Transverse colon (tissue), 4 donors: ENCODE measurements around the gene DDX51. TPM values are rescaled to one million over a fixed set of nuclear protein-coding genes. Genes with fewer than 3 reads are reported as not detected.

Source experiments
- DNase-seq: peaks from one replicate; pipeline ENCODE4 v3.0.0-alpha.2; 2019
- H3K27ac ChIP-seq, 4 donors: fragments of 200-600 bp; sonication (generic); 2 replicates each; pipeline ENCODE4 v1.5.1; 2016 to 2018; ENCODE audit warnings: inconsistent platforms in 4 of 4
- H3K27me3 ChIP-seq: fragments of 200-600 bp; sonication (generic); 2 replicates; pipeline ENCODE4 v1.5.1; 2017; ENCODE audit warnings: inconsistent platforms
- H3K36me3 ChIP-seq, 4 donors: fragments of 200-600 bp; sonication (generic); 2 replicates each; pipeline ENCODE4 v1.5.1; 2017 to 2019; ENCODE audit warnings: inconsistent platforms in 4 of 4
- H3K4me1 ChIP-seq, 4 donors: fragments of 200-600 bp; sonication (generic); 2 replicates each; pipeline ENCODE4 v1.5.1; 2017 to 2020; ENCODE audit warnings: inconsistent platforms in 4 of 4
- H3K4me3 ChIP-seq, 4 donors: fragments of 200-600 bp; sonication (generic); 1 replicate in 1 of 4; 2 replicates in 3 of 4; pipeline versions ENCODE4 v1.5.1 to v1.6.1; 2017 to 2019; ENCODE audit warnings: inconsistent platforms in 4 of 4
- H3K9me3 ChIP-seq, 2 donors: fragments of 200-600 bp; sonication (generic); 2 replicates each; pipeline ENCODE4 v1.5.1; 2017 to 2019; ENCODE audit warnings: inconsistent platforms in 2 of 2
- CTCF ChIP-seq, 5 experiments: fragments of 200-600 bp in 3 of 5; fragments of 450-650 bp in 2 of 5; sonication (generic) in 3 of 5; IDR thresholded peaks; 1 replicate in 2 of 5; 2 replicates in 3 of 5; pipeline ENCODE4 v1.5.1; 2016 to 2017; ENCODE audit warnings: antibody characterized with exemption in 5 of 5, inconsistent platforms in 3 of 5, mild to moderate bottlenecking in 2 of 5, moderate library complexity in 1 of 5
- EP300 ChIP-seq: sonication (generic); formaldehyde crosslinking; IDR thresholded peaks from one replicate; pipeline ENCODE4 v1.6.1; 2017; ENCODE audit warnings: antibody characterized with exemption, low read depth
- POLR2A ChIP-seq: fragments of 450-650 bp; IDR thresholded peaks from one replicate; pipeline ENCODE4 v1.6.1; 2016; ENCODE audit warnings: antibody characterized with exemption, mild to moderate bottlenecking, moderate library complexity
- POLR2AphosphoS5 ChIP-seq, 3 donors: sonication (generic); formaldehyde crosslinking; IDR thresholded peaks; one replicate each; pipeline ENCODE4 v1.6.1; 2016; ENCODE audit warnings: antibody characterized with exemption in 3 of 3
- WGBS, 2 donors: methylation state at CpG; one replicate each; pipeline ENCODE4 v1.1.5; 2018; ENCODE audit warnings: low coverage in 1 of 2; 5-methylcytosine and 5-hydroxymethylcytosine counted together
- in situ Hi-C, 4 donors: fragments of 200-750 bp; cut with MboI; loops; one replicate each; pipeline versions ENCODE4 v1.15.0 to v1.15.1; 2017; ENCODE audit warnings: low sequenced_read_pairs in 3 of 4, low pct_ligation_motif_present in 1 of 4, low pct_unique_long_range_greater_than_20kb in 1 of 4
- intact Hi-C: fragments of 100-400 bp; cut with DNase I; formaldehyde crosslinking; loops from one replicate; pipeline ENCODE4 v1.15.1; 2023; ENCODE audit warnings: low total_unique reads
- total RNA-seq, 4 donors: library from RNA; depleted of rRNA; stranded (reverse); fragments of >200 nt; gene quantifications; one replicate each; pipeline ENCODE4 v1.1.0, GENCODE V29; 2016

The DDX51 gene
- total RNA-seq, 4 donors from 2014 or later: 5.3 to 52.7 (median 21.2) TPM

- Histone ChIP-seq H3K4me1 (peaks cover 7 to 13% (median 11%) of the 10 kb centered on the region in 4 donors), H3K9me3 (no peaks in the 10 kb centered on the region), H3K27me3 (no peaks in the 10 kb centered on the region), H3K4me3 (no peak overlapping the region), H3K36me3 (peaks cover 0 to 5% (median 0%) of the 10 kb centered on the region in 4 donors), H3K27ac (no peak overlapping the region)
- in situ Hi-C loops (no loop called here), intact Hi-C loops (no loop called here)
- no peak for DNase-seq
- no peak for TF ChIP-seq EP300
- TF ChIP-seq CTCF (IDR thresholded peaks at IDR 0.05): no peak
- TF ChIP-seq POLR2A: no peak
- no peak for TF ChIP-seq POLR2AphosphoS5 (IDR thresholded peaks at IDR 0.05)
- 97% methylated on average over 27 of the region's 41 CpGs; no CpG with 5 or more reads in 1 of the 2 donors for WGBS, 2 donors
These were observed 4.4 kb upstream of the DDX51 start for GRCh38 chr12:132148368-132149045.

GRCh38 chr12:132147423-132148367 is 3.6 kb upstream of the DDX51 start:
- in situ Hi-C loops: no loop called here
- Histone ChIP-seq H3K9me3 (no peaks in the 10 kb centered on the region), H3K4me3 (no peak overlapping the region), H3K4me1 (peaks cover 15 to 21% (median 18%) of the 10 kb centered on the region in 4 donors), H3K27ac (no peak overlapping the region), H3K27me3 (no peaks in the 10 kb centered on the region), H3K36me3 (peaks cover 0 to 5% (median 0%) of the 10 kb centered on the region in 4 donors)
- DNase-seq: no peak
- intact Hi-C loops: no loop called here
- TF ChIP-seq POLR2AphosphoS5 (IDR thresholded peaks at IDR 0.05) (no peak), CTCF (IDR thresholded peaks at IDR 0.05) (no peak), EP300 (no peak), POLR2A (no peak)
- 92% methylated on average over 34 of the region's 38 CpGs; no CpG with 5 or more reads in 1 of the 2 donors for WGBS, 2 donors

- Histone ChIP-seq H3K27me3 (no peaks in the 10 kb centered on the region), H3K4me1 (peaks cover 16 to 24% (median 23%) of the 10 kb centered on the region in 4 donors), H3K27ac (no peak overlapping the region), H3K36me3 (peaks cover 0 to 5% (median 0%) of the 10 kb centered on the region in 4 donors), H3K4me3 (no peak overlapping the region), H3K9me3 (no peaks in the 10 kb centered on the region)
- WGBS, 2 donors: 82% methylated on average over 18 of the region's 19 CpGs; no CpG with 5 or more reads in 1 of the 2 donors
- in situ Hi-C loops: no loop called here
- TF ChIP-seq POLR2AphosphoS5 (IDR thresholded peaks at IDR 0.05): no peak
- no peak for DNase-seq
- intact Hi-C loops: no loop called here
These were observed 2.8 kb upstream of the DDX51 start for GRCh38 chr12:132146772-132147422.

- Histone ChIP-seq H3K9me3 (no peaks in the 10 kb centered on the region), H3K4me3 (no peak overlapping the region), H3K36me3 (peaks cover 0 to 2% (median 0%) of the 10 kb centered on the region in 4 donors), H3K4me1 (peaks cover 16 to 24% (median 23%) of the 10 kb centered on the region in 4 donors), H3K27ac (no peak overlapping the region), H3K27me3 (no peaks in the 10 kb centered on the region)
- no peak for DNase-seq
- intact Hi-C loops (no loop called here), in situ Hi-C loops (no loop called here)
- TF ChIP-seq POLR2A (no peak), CTCF (IDR thresholded peaks at IDR 0.05) (no peak), POLR2AphosphoS5 (IDR thresholded peaks at IDR 0.05) (no peak), EP300 (no peak)
- 95% methylated on average over 17 to 24 of the region's 24 CpGs for WGBS, 2 donors
These were observed 2.0 kb upstream of the DDX51 start for GRCh38 chr12:132146098-132146497.
